ENCODE data around the gene FUS.

The FUS gene

GRCh38 chr16:31142109-31143010, 37.6 kb upstream of the FUS start (continued):
- TF ChIP-seq, protein P1, sequence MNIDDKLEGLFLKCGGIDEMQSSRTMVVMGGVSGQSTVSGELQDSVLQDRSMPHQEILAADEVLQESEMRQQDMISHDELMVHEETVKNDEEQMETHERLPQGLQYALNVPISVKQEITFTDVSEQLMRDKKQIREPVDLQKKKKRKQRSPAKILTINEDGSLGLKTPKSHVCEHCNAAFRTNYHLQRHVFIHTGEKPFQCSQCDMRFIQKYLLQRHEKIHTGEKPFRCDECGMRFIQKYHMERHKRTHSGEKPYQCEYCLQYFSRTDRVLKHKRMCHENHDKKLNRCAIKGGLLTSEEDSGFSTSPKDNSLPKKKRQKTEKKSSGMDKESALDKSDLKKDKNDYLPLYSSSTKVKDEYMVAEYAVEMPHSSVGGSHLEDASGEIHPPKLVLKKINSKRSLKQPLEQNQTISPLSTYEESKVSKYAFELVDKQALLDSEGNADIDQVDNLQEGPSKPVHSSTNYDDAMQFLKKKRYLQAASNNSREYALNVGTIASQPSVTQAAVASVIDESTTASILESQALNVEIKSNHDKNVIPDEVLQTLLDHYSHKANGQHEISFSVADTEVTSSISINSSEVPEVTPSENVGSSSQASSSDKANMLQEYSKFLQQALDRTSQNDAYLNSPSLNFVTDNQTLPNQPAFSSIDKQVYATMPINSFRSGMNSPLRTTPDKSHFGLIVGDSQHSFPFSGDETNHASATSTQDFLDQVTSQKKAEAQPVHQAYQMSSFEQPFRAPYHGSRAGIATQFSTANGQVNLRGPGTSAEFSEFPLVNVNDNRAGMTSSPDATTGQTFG (tag by site-specific recombination; IDR thresholded peaks at IDR 0.05; ENCODE audit: borderline replicate concordance), result no peak
- TF ChIP-seq ZNF629 (tag by site-specific recombination; IDR thresholded peaks at IDR 0.05) (peak; percentile 55; the same call in 1 of the 2 replicates), ZNF488 (tag by site-specific recombination; IDR thresholded peaks at IDR 0.05) (no peak), ZNF202 (tag by site-specific recombination; IDR thresholded peaks at IDR 0.05; ENCODE audit: borderline replicate concordance) (no peak), SP2 (tag by site-specific recombination; IDR thresholded peaks at IDR 0.05) (peak; percentile 99), YY1 (tag by site-specific recombination; IDR thresholded peaks at IDR 0.05) (no peak), ZNF768 (tag by site-specific recombination; IDR thresholded peaks at IDR 0.05) (no peak), MZF1 (tag by site-specific recombination; IDR thresholded peaks at IDR 0.05; ENCODE audit: borderline replicate concordance) (no peak), ZSCAN18 (tag by site-specific recombination; IDR thresholded peaks at IDR 0.05) (no peak), ZNF311 (tag by site-specific recombination; IDR thresholded peaks at IDR 0.05; ENCODE audit: borderline replicate concordance) (no peak), ZSCAN16 (tag by site-specific recombination; IDR thresholded peaks at IDR 0.05) (no peak), ZNF76 (tag by site-specific recombination; IDR thresholded peaks at IDR 0.05; ENCODE audit: borderline replicate concordance, low read depth) (peak; percentile 51; the same call in 1 of the 2 replicates), ZNF223 (tag by site-specific recombination; IDR thresholded peaks at IDR 0.05) (no peak), WT1 (tag by site-specific recombination; IDR thresholded peaks at IDR 0.05) (no peak), ZNF221 (tag by site-specific recombination; IDR thresholded peaks at IDR 0.05; ENCODE audit: borderline replicate concordance) (no peak), GLI2 (tag by site-specific recombination; IDR thresholded peaks at IDR 0.05; ENCODE audit: borderline replicate concordance, low read depth) (no peak), ZNF354C (tag by site-specific recombination; IDR thresholded peaks at IDR 0.05; ENCODE audit: borderline replicate concordance, low read depth) (no peak), ZNF175 (tag by site-specific recombination; IDR thresholded peaks at IDR 0.05) (no peak), KLF7 (tag by site-specific recombination; IDR thresholded peaks at IDR 0.05; ENCODE audit: borderline replicate concordance) (no peak), ZNF155 (tag by site-specific recombination; IDR thresholded peaks at IDR 0.05) (no peak), GLIS1 (tag by site-specific recombination; IDR thresholded peaks at IDR 0.05) (peak; percentile 48; the same call in 1 of the 2 replicates), ZNF394 (tag by site-specific recombination; IDR thresholded peaks at IDR 0.05; ENCODE audit: borderline replicate concordance) (no peak), RBAK (tag by site-specific recombination; IDR thresholded peaks at IDR 0.05) (no peak), PRDM10 (tag by site-specific recombination; IDR thresholded peaks at IDR 0.05) (peak; percentile 93), ZNF777 (tag by site-specific recombination; IDR thresholded peaks at IDR 0.05; ENCODE audit: borderline replicate concordance) (no peak)
- TF ChIP-seq, protein P2, sequence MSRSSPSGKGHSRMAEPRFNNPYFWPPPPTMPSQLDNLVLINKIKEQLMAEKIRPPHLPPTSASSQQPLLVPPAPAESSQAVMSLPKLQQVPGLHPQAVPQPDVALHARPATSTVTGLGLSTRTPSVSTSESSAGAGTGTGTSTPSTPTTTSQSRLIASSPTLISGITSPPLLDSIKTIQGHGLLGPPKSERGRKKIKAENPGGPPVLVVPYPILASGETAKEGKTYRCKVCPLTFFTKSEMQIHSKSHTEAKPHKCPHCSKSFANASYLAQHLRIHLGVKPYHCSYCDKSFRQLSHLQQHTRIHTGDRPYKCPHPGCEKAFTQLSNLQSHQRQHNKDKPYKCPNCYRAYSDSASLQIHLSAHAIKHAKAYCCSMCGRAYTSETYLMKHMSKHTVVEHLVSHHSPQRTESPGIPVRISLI (tag by site-specific recombination; IDR thresholded peaks at IDR 0.05), result no peak
- TF ChIP-seq, protein P3, sequence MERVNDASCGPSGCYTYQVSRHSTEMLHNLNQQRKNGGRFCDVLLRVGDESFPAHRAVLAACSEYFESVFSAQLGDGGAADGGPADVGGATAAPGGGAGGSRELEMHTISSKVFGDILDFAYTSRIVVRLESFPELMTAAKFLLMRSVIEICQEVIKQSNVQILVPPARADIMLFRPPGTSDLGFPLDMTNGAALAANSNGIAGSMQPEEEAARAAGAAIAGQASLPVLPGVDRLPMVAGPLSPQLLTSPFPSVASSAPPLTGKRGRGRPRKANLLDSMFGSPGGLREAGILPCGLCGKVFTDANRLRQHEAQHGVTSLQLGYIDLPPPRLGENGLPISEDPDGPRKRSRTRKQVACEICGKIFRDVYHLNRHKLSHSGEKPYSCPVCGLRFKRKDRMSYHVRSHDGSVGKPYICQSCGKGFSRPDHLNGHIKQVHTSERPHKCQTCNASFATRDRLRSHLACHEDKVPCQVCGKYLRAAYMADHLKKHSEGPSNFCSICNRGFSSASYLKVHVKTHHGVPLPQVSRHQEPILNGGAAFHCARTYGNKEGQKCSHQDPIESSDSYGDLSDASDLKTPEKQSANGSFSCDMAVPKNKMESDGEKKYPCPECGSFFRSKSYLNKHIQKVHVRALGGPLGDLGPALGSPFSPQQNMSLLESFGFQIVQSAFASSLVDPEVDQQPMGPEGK (tag by site-specific recombination; IDR thresholded peaks at IDR 0.05), result peak; percentile 87

Measured in HEK293 (cell line).